ENCODE data around the gene NHERF2.

Gene NHERF2

GRCh38 chr16:2084895-2085625, 58.4 kb downstream of the NHERF2 start:
- DNase-seq, result no peak

GRCh38 chr16:2085669-2086068, 59.0 kb downstream of the NHERF2 start:
- no peak for DNase-seq

- no peak for DNase-seq
Measured at GRCh38 chr16:2086106-2086742, 59.5 kb downstream of the NHERF2 start.

GRCh38 chr16:2086812-2087747, 60.4 kb downstream of the NHERF2 start:
- no peak for DNase-seq

GRCh38 chr16:2087748-2088631, 61.3 kb downstream of the NHERF2 start:
- no peak for DNase-seq
